K562 (cell line): Measurements from ENCODE around the gene HARS1. TPM values are rescaled to one million over a fixed set of nuclear protein-coding genes. Genes with fewer than 3 reads are reported as not detected.

Experiments used
- CXXC5 ChIP-seq: fragments of 250-450 bp; sonication (Bioruptor Pico); IDR thresholded peaks from 2 replicates; pipeline ENCODE4 v1.8.0; 2022; ENCODE audit warnings: inconsistent platforms, mild to moderate bottlenecking, moderate library complexity
- FOXK2 ChIP-seq, 2 experiments: fragments of 450-650 bp; IDR thresholded peaks in 1 of 2; conservative IDR thresholded peaks in 1 of 2; 2 replicates each; pipeline ENCODE4 v1.6.1; 2016; ENCODE audit warnings: low read depth in 2 of 2, mild to moderate bottlenecking in 1 of 2
- HDAC6 ChIP-seq: IDR thresholded peaks from 2 replicates; pipeline ENCODE4 v1.6.1; 2012; ENCODE audit warnings: low read depth, mild to moderate bottlenecking, control low read depth, inconsistent platforms, low read length, moderate library complexity
- KAT7 ChIP-seq: sonication (generic); formaldehyde crosslinking; IDR thresholded peaks from 2 replicates; pipeline ENCODE4 v1.8.0; 2022; ENCODE audit warnings: missing genetic modification reagents, mild to moderate bottlenecking, borderline replicate concordance
- LARP7 ChIP-seq: fragments of 450-650 bp; IDR thresholded peaks from 2 replicates; pipeline ENCODE4 v1.6.1; 2016
- MED1 ChIP-seq: sonication (generic); formaldehyde crosslinking; IDR thresholded peaks from 2 replicates; pipeline ENCODE4 v1.8.1; 2023; ENCODE audit warnings: missing genetic modification reagents, borderline replicate concordance
- RBM34 ChIP-seq: fragments of 200-400 bp; formaldehyde crosslinking; IDR thresholded peaks from 2 replicates; pipeline ENCODE4 v1.6.1; 2018; ENCODE audit warnings: low read length, borderline replicate concordance; ENCODE audit not compliant: insufficient read depth
- STAT5B ChIP-seq: fragments of 250-450 bp; sonication (Bioruptor Pico); IDR thresholded peaks from 2 replicates; pipeline ENCODE4 v1.8.0; 2021; ENCODE audit warnings: mild to moderate bottlenecking, inconsistent platforms
- TSC22D4 ChIP-seq: fragments of 450-650 bp; IDR thresholded peaks from 2 replicates; pipeline ENCODE4 v1.6.1; 2016; ENCODE audit warnings: missing genetic modification characterization, missing biosample characterization, control low read depth
- polyA plus RNA-seq, 8 experiments: library from polyadenylated mRNA; depleted of rRNA in 4 of 8; stranded (reverse) in 5 of 8; unstranded in 3 of 8; fragments of >200 nt; fragmentation: Nextera tagmentation in 2 of 8; fragmentation: Illumina TruSeq in 1 of 8; extraction: Ambion mirVana in 2 of 8; extraction: Trizol in 1 of 8; gene quantifications; 2 replicates each; pipeline versions ENCODE4 v1.2.1 to v1.2.3, GENCODE V29; 2011 to 2014; ENCODE audit warnings: inconsistent platforms in 1 of 8, missing spikeins in 1 of 8
- total RNA-seq, 7 experiments: library from RNA; depleted of rRNA in 6 of 7; stranded (reverse); fragments of >200 nt in 6 of 7; fragmentation: Illumina TruSeq in 2 of 7; extraction: Trizol in 2 of 7; gene quantifications; 2 replicates each; pipeline versions ENCODE4 v1.2.1 to v1.2.3, GENCODE V29; 2011 to 2021; ENCODE audit warnings: low replicate concordance in 1 of 7
- TF ChIP-seq, protein P1 (sequence below): sonication (generic); formaldehyde crosslinking; IDR thresholded peaks from 2 replicates; pipeline ENCODE4 v1.8.0; 2022; ENCODE audit warnings: mild to moderate bottlenecking, missing genetic modification reagents
- TF ChIP-seq, protein P2 (sequence below): sonication (generic); formaldehyde crosslinking; IDR thresholded peaks from 2 replicates; pipeline ENCODE4 v1.8.0; 2022; ENCODE audit warnings: missing genetic modification reagents, mild to moderate bottlenecking, borderline replicate concordance
- TF ChIP-seq, protein P3 (sequence below), 2 experiments: fragments of 450-650 bp; IDR thresholded peaks; 2 replicates each; pipeline ENCODE4 v1.6.1; 2016; ENCODE audit warnings: mild to moderate bottlenecking in 2 of 2, borderline replicate concordance in 1 of 2, low read depth in 1 of 2, moderate library complexity in 1 of 2

Gene HARS1
- total and polyA plus RNA-seq, 9 of the 15 experiments (the other 6 are each of a cell fraction or from before 2014, with no cell fraction given) = 13.5 to 88.5 (median 75.2) TPM

DNA sequence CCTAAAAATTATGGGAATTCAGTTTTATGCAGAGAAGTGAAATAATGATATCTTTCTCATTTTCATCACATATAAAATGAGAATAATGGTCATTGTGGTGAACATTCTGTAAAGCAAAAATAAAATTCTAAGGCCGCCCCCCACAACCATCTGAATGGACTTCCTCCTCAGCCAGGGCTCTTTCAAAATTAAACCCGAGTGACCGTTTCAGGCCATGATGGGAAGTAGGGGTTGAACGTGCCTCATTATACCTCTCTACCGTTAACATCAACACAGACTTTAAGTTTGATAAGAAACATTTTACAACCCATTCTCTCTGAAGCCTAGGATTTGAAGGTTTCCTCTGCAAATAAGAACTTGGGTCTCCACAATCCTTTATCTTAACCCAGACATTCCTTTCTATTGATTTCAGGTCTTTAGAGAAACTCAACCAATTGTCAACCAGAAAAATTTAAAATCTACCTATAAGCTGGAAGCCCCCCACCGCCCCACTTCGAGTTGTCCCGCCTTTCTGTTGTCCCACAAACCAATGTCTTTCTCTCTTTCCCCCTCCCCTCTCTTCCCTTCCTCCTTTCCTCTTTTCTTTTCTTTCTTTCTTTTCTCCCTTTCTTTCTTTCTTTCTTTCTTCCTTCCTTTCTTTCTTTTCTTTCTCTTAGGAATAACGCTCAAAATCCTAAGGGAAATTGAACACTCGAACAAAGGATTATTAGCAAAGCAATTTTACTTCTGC lies 53.6 kb downstream of the HARS1 start (continued):
- TF ChIP-seq, protein P1, sequence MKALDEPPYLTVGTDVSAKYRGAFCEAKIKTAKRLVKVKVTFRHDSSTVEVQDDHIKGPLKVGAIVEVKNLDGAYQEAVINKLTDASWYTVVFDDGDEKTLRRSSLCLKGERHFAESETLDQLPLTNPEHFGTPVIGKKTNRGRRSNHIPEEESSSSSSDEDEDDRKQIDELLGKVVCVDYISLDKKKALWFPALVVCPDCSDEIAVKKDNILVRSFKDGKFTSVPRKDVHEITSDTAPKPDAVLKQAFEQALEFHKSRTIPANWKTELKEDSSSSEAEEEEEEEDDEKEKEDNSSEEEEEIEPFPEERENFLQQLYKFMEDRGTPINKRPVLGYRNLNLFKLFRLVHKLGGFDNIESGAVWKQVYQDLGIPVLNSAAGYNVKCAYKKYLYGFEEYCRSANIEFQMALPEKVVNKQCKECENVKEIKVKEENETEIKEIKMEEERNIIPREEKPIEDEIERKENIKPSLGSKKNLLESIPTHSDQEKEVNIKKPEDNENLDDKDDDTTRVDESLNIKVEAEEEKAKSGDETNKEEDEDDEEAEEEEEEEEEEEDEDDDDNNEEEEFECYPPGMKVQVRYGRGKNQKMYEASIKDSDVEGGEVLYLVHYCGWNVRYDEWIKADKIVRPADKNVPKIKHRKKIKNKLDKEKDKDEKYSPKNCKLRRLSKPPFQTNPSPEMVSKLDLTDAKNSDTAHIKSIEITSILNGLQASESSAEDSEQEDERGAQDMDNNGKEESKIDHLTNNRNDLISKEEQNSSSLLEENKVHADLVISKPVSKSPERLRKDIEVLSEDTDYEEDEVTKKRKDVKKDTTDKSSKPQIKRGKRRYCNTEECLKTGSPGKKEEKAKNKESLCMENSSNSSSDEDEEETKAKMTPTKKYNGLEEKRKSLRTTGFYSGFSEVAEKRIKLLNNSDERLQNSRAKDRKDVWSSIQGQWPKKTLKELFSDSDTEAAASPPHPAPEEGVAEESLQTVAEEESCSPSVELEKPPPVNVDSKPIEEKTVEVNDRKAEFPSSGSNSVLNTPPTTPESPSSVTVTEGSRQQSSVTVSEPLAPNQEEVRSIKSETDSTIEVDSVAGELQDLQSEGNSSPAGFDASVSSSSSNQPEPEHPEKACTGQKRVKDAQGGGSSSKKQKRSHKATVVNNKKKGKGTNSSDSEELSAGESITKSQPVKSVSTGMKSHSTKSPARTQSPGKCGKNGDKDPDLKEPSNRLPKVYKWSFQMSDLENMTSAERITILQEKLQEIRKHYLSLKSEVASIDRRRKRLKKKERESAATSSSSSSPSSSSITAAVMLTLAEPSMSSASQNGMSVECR (CRISPR knock-in tag) = no peak
- no peak for TF ChIP-seq TSC22D4 (tag)
- no peak for TF ChIP-seq RBM34
- TF ChIP-seq STAT5B (CRISPR knock-in tag) = no peak
- TF ChIP-seq HDAC6 = no peak
- TF ChIP-seq, protein P2, sequence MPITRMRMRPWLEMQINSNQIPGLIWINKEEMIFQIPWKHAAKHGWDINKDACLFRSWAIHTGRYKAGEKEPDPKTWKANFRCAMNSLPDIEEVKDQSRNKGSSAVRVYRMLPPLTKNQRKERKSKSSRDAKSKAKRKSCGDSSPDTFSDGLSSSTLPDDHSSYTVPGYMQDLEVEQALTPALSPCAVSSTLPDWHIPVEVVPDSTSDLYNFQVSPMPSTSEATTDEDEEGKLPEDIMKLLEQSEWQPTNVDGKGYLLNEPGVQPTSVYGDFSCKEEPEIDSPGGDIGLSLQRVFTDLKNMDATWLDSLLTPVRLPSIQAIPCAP = no peak
- TF ChIP-seq KAT7 (CRISPR knock-in tag) = 0 out of 2 replicates have a peak, but pooled peaks have one; percentile 54
- no peak for TF ChIP-seq FOXK2 (conservative IDR thresholded peaks at IDR 0.05 in 1 of 2, IDR thresholded peaks at IDR 0.05 in 1 of 2; ENCODE audit: low read depth in 2 of 2)
- no peak for TF ChIP-seq MED1
- TF ChIP-seq, protein P3, sequence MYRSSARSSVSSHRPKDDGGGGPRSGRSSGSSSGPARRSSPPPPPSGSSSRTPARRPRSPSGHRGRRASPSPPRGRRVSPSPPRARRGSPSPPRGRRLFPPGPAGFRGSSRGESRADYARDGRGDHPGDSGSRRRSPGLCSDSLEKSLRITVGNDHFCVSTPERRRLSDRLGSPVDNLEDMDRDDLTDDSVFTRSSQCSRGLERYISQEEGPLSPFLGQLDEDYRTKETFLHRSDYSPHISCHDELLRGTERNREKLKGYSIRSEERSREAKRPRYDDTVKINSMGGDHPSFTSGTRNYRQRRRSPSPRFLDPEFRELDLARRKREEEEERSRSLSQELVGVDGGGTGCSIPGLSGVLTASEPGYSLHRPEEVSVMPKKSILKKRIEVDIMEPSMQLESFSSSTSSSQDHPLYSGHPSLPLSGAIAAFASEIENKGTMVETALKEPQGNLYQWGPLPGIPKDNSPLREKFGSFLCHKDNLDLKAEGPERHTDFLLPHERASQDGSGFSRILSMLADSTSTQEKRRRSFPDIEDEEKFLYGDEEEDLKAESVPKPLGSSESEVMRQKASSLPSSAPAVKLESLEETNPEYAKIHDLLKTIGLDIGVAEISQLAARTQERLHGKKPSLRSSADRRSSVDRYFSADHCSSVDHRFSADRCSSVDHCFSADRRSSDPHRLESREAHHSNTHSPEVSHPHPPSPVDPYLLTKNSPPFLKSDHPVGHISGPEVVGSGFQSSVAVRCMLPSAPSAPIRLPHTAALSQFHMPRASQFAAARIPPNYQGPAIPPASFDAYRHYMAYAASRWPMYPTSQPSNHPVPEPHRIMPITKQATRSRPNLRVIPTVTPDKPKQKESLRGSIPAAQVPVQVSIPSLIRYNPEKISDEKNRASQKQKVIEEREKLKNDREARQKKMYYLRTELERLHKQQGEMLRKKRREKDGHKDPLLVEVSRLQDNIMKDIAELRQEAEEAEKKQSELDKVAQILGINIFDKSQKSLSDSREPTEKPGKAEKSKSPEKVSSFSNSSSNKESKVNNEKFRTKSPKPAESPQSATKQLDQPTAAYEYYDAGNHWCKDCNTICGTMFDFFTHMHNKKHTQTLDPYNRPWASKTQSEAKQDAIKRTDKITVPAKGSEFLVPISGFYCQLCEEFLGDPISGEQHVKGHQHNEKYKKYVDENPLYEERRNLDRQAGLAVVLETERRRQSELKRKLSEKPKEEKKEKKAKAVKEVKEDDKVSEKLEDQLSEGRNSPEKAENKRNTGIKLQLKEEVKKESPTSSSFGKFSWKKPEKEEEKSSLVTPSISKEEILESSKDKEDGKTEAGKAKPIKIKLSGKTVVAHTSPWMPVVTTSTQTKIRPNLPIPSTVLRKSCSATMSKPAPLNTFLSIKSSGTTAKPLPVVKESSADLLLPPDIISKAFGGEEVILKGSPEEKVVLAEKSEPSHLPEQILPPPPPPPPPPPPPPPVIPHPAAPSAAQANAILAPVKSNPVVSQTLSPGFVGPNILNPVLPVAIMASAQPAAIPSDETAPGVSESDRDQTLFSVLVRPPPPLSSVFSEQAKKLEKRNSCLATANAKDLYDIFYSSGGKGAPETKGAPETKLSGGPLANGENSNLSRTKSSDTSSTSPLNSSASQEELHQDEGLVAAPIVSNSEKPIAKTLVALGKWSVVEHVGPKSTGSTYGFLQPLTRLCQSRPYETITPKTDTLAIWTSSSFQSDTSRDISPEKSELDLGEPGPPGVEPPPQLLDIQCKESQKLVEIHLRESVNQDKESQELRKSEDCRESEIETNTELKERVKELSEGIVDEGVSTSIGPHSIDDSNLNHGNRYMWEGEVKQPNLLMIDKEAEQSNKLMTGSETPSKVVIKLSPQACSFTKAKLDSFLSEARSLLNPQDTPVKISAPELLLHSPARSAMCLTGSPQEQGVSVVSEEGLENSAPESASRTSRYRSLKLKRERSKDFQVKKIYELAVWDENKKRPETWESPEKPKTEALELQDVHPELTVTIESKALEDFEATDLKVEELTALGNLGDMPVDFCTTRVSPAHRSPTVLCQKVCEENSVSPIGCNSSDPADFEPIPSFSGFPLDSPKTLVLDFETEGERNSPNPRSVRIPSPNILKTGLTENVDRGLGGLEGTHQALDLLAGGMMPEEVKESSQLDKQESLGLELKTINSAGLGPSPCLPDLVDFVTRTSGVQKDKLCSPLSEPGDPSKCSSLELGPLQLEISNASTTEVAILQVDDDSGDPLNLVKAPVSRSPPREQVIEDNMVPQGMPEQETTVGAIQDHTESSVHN (IDR thresholded peaks at IDR 0.05; ENCODE audit: borderline replicate concordance in 1 of 2, low read depth in 1 of 2) = no peak
- no peak for TF ChIP-seq CXXC5 (CRISPR knock-in tag)
- TF ChIP-seq LARP7 = peak; percentile 53; the same call in 1 of the 2 replicates
